ENCODE data around the gene SAA1. TPM values are rescaled to one million over a fixed set of nuclear protein-coding genes. Genes with fewer than 3 reads are reported as not detected.

Gene SAA1
- total and polyA plus RNA-seq, 9 of the 15 experiments (the other 6 are each of a cell fraction or from before 2014, with no cell fraction given), result 6.3 TPM; not detected in 8

- no peak for TF ChIP-seq ZNF124 (CRISPR knock-in tag; IDR thresholded peaks at IDR 0.05)
- no peak for TF ChIP-seq MYBL2 (IDR thresholded peaks at IDR 0.05; ENCODE audit: low read depth)
- TF ChIP-seq MYBL2 (CRISPR knock-in tag; IDR thresholded peaks at IDR 0.05; ENCODE audit: borderline replicate concordance), result no peak
- no peak for TF ChIP-seq SETDB1 (IDR thresholded peaks at IDR 0.05; ENCODE audit: low read length)
- no peak for TF ChIP-seq ZNF444 (CRISPR knock-in tag; IDR thresholded peaks at IDR 0.05)
- TF ChIP-seq, protein P1, sequence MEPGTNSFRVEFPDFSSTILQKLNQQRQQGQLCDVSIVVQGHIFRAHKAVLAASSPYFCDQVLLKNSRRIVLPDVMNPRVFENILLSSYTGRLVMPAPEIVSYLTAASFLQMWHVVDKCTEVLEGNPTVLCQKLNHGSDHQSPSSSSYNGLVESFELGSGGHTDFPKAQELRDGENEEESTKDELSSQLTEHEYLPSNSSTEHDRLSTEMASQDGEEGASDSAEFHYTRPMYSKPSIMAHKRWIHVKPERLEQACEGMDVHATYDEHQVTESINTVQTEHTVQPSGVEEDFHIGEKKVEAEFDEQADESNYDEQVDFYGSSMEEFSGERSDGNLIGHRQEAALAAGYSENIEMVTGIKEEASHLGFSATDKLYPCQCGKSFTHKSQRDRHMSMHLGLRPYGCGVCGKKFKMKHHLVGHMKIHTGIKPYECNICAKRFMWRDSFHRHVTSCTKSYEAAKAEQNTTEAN (CRISPR knock-in tag; IDR thresholded peaks at IDR 0.05), result no peak
- TF ChIP-seq TAF9B (IDR thresholded peaks at IDR 0.05; ENCODE audit: partially characterized antibody), result no peak
- no peak for TF ChIP-seq FOSL1 (tag; conservative IDR thresholded peaks at IDR 0.05)
- no peak for TF ChIP-seq ZNF644 (tag; IDR thresholded peaks at IDR 0.05; ENCODE audit: low read depth)
- no peak for TF ChIP-seq ZBED1 (IDR thresholded peaks at IDR 0.05)
- TF ChIP-seq ZNF79 (CRISPR knock-in tag; IDR thresholded peaks at IDR 0.05; ENCODE audit: low read depth), result no peak
- no peak for TF ChIP-seq JUNB (CRISPR knock-in tag; conservative IDR thresholded peaks at IDR 0.05)
- no peak for TF ChIP-seq THAP7 (CRISPR knock-in tag; IDR thresholded peaks at IDR 0.05)
These were observed 12.8 kb upstream of the SAA1 start (continued) for GRCh38 chr11:18253233-18253632.

Measured in K562 (cell line).